ENCODE measurements around the gene SLC35F1. TPM values are rescaled to one million over a fixed set of nuclear protein-coding genes. Genes with fewer than 3 reads are reported as not detected.

SLC35F1 gene
- polyA plus RNA-seq, 4 donors: 3.6 to 3.9 (median 3.7) TPM

DNA sequence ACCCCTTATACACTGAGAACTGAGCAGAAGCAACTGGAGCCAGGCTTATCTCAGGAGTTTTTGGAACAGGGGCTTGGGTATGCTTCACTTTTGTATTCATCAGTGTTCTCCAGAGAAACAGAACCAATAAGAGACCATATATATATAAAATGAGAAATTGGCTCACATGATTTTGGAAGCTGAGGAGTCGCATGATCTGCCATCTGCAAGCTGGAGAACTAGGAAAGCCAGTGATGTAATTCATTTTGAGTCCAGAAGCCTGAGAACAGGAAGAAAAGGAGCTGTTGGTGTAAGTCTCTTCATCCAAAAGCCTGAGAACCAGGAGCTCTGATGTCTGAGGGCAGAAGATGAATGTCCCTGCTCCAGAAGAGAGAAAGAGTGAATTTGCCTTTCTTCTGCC lies 272.0 kb downstream of the SLC35F1 start:
- DNase-seq (ENCODE audit: low read depth in 4 of 4, low spot score in 3 of 4): no peak

- peak in 1 of 4 donors; percentile 4 for DNase-seq (ENCODE audit: low read depth in 4 of 4, low spot score in 3 of 4)
Observed at GRCh38 chr6:118186672-118187567, 279.9 kb downstream of the SLC35F1 start.

DNA sequence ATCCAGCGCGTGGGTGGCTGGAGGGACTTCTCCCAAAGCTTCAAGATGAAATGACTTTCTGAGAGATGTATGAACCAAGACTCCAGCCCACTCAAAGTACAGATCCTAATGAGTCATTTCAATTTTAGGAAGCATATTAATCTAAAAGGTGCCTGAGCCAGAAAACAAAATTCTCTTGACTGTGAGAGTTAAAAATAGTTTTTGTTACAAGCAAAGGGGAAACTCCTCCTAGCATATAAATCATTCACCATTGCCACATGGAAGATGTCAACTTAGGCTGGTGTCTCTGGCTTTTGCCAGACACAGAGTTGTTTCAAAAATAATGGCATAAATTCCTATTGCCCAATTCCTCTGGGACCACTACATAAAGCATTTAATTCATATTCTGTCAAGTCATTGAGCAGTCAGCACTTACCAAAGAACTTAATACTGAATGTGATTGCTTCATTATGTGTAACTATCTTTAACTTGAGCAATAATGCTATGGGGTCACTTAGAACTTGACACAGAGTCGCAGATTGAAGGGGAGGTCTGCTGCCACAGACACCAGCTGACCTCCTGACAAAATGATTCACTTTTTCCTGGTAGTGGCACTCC lies 280.6 kb downstream of the SLC35F1 start:
- peak in 2 of 4 donors; percentile 10 to 19 for DNase-seq (ENCODE audit: low read depth in 4 of 4, low spot score in 3 of 4)

- DNase-seq (ENCODE audit: low read depth in 4 of 4, low spot score in 3 of 4): no peak
Observed at GRCh38 chr6:118188561-118188960, 281.5 kb downstream of the SLC35F1 start.

DNA sequence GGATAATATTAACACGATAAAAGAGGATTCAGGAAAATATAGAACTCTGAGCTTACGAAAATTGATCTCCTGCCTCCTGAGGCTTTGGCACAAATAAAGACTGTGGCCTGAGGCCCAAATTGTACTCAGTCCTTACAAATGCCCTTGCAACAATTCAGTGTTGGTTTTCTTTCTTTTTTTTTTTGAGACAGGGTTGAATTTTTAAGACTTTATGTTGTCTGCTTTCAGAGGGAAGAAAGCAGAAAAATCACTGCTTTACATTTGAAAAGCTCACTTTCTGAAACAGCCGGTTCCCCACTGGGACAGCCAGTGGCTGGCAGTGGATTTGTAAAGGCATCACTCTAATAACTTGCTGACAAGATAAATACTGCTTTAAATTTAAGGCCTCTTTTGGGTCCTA lies 290.5 kb downstream of the SLC35F1 start:
- DNase-seq (ENCODE audit: low read depth in 4 of 4, low spot score in 3 of 4): no peak

GRCh38 chr6:118198746-118199145 lies 291.7 kb downstream of the SLC35F1 start:
- no peak for DNase-seq (ENCODE audit: low read depth in 4 of 4, low spot score in 3 of 4)

DNA sequence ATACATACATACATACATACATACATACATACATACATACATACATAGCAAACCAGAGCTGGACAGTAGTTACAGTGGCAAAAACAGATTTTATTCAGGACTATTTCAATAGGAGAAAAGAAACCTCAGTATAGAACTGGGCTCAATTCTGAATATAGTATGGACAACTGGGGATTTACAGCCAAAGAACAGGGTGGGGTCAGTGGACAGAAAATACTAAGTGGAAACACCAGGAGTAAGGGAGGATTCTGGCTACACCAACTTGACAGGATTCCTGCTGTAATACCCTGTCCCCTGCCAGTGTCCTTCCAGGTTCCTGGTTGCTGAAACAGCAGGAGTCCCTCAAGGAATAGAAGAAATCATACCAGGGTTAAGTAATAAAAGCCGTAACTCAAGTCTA lies 293.1 kb downstream of the SLC35F1 start:
- DNase-seq (ENCODE audit: low read depth in 4 of 4, low spot score in 3 of 4): no peak

DNA sequence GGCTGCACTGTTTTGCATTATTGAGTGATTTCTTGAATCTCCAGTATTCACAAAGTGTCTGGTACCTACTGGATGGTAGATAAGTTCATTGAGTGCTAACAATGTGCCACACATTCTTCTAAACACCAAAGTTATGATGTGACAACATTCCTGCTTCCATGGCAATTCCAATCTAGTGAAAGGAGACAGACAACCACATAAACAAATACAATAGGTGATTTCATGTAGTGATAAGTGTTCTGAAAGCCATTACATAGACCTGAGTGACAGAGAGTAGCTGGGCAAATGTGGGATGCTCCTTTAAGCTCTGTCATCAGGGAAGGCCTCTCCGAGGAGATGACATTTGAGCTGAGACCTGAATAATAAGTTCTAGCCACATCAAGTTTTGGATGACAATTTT lies 295.5 kb downstream of the SLC35F1 start:
- DNase-seq (ENCODE audit: low read depth in 4 of 4, low spot score in 3 of 4): no peak

DNA sequence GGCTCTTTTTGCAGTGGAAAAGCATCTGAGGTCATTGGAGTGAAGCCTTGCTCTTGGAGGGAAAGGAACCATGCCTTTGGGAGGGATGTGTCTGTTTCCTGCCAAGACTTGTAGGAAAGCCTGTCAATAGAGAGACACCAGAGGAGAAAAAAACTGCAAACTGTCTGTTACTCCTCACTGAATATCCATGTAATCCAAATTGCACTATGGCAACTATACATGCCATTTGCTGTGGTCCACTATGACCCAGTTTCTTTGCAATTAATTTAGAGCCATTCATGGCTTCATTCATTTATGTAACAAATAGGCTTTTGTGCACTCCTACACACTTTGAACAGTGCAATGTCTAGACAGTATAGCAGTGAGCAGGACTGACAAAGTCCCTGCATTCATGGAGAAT lies 296.5 kb downstream of the SLC35F1 start:
- DNase-seq (ENCODE audit: low read depth in 4 of 4, low spot score in 3 of 4): no peak

GRCh38 chr6:118206221-118206620 lies 299.2 kb downstream of the SLC35F1 start:
- DNase-seq (ENCODE audit: low read depth in 4 of 4, low spot score in 3 of 4): no peak

DNA sequence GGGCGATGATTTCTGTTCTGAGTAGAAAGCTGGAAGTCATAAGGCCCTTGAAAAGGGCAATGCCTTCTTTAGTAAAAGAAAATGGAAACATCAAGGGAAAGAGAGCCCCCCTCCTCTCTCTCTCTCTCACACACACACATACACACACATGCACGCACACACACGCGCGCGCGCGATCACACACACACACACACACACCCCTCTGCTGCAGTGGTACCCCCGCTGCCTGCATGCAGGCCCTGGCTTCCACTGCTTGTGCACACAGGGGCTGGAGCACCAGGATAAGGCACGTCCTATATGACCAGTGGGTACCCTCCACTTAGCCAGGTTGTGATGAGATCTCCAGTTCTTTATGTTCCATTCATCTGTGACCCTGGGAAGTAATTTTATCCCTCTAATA lies 300.9 kb downstream of the SLC35F1 start:
- DNase-seq (ENCODE audit: low read depth in 4 of 4, low spot score in 3 of 4): no peak

DNA sequence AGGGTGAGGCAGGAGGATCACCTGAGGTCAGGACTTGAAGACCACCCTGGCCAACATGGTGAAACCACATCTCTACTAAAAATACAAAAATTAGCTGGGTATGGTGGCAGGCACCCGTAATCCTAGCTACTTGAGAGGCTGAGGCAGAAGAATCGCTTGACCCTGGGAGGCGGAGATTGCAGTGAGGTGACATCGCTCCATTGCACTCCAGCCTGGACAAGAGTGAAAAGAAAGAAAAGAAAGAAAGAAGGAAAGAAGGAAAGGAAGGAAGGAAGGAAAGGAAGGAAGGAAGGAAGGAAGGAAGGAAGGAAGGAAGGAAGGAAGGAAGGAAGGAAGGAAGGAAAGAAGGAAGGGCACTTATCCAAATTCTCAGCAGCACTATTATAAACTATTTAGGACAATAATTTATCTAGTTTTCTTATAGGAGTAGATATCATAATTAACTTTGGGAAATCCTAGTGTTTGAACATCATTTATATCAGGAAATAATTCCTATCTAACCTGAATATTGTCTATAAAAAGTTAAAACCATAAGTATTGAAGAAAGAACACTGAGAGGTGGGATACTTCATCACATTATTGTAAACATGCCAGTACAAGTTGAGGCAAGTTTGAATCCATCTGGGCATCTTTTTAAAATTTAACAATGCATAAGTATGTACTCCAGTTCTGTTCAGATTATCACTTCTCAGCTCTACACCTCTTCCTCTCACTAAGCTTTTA lies 305.5 kb downstream of the SLC35F1 start:
- DNase-seq (ENCODE audit: low read depth in 4 of 4, low spot score in 3 of 4): no peak

DNA sequence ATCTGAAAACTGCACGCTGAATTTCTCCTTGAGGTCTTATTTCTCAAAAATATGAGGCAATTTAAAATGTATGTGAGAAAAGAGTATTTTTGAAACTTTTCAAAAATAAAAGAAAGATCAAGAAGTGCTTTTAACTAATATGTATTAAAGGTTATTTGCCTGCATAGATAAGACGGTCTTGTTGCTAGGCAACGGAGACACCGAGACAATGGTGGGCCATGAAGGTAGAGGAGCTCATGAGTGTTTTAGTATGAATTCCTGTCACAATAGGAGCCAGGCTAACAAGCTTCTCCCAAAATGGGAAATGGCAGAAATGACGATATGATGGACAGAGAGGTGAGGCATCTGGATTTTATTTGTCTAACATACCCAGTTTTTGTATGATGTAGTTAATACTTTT lies 308.2 kb downstream of the SLC35F1 start:
- no peak for DNase-seq (ENCODE audit: low read depth in 4 of 4, low spot score in 3 of 4)

DNA sequence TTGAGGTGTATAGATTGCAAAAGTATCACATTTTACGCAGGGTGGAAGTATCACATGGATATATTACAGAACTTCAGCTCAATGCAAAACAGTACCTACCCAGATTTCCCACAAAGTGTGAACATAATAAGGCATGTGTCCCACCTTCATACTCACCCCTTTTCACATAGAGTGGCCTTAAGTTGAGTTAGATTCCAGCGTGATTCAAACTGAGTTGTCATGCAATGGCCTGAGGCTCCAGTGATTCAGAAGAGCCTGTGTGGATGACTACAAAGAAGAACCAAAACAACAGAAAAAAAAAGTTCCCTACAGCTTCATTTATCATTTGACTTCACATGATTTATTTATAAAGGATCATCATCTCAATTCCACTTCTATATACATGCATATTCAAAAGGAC lies 309.7 kb downstream of the SLC35F1 start:
- no peak for DNase-seq (ENCODE audit: low read depth in 4 of 4, low spot score in 3 of 4)

DNA sequence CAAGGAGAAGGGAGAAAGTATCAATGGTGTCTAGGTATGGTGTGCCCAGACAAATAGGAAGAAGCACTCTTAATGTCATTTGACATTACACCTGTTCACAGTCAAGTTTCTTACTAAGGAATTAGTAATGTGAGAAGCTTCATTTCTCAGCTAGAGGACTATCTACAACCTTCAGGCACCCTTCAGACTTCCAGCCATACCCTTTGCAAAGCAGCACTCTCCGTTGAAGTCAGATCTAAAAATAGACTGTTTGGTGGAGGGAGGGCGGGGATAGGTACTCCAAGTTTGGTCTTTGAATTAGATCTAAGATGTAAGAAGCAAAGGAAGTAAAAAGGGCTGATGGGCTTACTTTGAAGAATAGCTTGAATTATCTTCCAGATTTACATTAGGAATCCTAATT lies 311.1 kb downstream of the SLC35F1 start:
- DNase-seq (ENCODE audit: low read depth in 4 of 4, low spot score in 3 of 4): no peak

DNA sequence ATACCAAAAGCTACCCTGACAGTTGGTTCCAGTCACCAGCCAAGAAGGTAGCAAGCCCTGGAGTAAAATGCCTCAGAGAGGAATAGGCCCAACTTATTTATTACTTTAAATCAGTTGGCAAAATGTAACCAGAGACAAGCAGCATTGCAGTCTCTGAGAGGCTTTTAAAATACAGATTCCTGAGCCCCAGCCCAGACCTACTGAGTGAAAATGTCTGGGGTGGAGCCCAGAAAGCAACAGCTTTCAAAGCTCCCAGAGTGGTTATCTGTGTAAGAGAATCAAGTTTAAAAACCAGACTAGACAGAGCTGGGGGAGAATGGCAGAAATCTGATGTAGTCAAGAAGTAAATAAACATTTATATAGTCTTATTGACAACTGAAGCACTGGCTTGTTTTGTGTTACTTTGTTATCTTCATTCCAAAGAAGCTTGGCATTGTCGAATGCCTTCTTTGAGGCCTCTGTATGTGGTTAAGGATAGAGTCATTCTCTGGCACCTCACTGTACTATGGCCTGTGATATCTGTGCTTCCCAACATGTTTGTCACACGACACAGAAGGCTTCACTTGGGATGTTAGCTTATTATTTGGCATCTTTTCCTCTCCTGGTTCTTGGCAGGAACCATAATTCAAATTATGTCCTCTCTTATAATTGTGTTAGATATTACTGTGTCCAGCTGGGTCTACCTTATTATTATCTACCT lies 313.5 kb downstream of the SLC35F1 start:
- DNase-seq (ENCODE audit: low read depth in 4 of 4, low spot score in 3 of 4): no peak

DNA sequence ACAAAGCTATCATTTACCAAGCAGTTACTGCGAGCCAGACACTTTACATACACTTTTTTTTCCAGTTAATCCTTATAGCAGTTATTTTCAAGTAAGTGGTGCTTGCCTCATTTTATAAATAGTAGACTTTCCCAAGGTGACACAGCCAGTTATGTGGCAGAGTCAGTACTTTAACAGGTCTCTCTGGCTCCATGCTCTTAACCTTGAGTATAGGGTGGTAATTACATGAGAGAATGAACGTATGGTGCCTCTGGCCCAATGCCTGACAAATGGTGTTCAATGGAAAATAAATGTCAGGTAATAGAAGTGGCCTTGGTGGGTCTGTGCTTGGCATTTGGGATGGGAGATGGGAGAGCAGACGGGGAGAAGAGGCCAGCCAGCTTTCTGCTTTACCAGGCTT lies 316.3 kb downstream of the SLC35F1 start:
- DNase-seq (ENCODE audit: low read depth in 4 of 4, low spot score in 3 of 4): no peak

GRCh38 chr6:118228886-118229285 lies 321.8 kb downstream of the SLC35F1 start:
- no peak for DNase-seq (ENCODE audit: low read depth in 4 of 4, low spot score in 3 of 4)

DNA sequence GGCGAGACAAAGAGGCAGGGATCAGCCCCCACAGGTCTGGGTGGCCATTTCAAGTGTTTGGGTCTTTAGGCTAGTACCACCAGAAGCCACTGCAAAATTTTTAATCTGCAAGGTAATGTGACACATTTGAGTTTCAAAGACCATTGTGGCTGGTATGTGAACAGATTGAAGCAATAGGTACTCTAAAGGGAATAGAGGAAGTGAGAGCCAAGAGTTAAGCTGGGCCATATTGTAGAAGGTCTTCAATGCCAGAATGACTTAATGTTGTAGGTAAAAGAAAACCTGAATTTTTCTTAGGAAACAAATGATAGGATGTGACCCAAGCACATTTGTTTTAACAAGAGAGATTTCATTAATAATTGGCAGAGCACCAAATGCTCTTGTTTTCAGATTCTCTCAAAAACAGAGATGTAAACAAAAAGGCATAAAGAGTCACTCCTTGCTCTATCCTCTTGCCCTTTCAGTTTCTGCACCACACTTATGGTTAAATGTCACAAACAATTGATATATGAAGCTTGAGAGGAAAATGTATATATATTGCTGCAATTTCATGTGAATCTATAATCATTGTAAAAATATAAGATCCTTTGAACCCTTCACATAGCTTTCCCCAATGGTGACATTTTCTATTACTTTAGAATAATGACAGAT lies 333.9 kb downstream of the SLC35F1 start:
- DNase-seq (ENCODE audit: low read depth in 4 of 4, low spot score in 3 of 4): no peak

GRCh38 chr6:118246406-118246805 lies 339.3 kb downstream of the SLC35F1 start:
- DNase-seq (ENCODE audit: low read depth in 4 of 4, low spot score in 3 of 4): no peak
